Breast epithelium (tissue), 3 donors: ENCODE data around the gene DRC3.

ENCODE experiments used
- CTCF ChIP-seq, 3 donors: fragments of 450-650 bp; IDR thresholded peaks; one replicate each; pipeline ENCODE4 v1.5.1; 2016 to 2017; ENCODE audit warnings: antibody characterized with exemption in 3 of 3, mild to moderate bottlenecking in 3 of 3, moderate library complexity in 3 of 3
- POLR2A ChIP-seq: fragments of 450-650 bp; IDR thresholded peaks from one replicate; pipeline ENCODE4 v1.6.1; 2016; ENCODE audit warnings: antibody characterized with exemption, mild to moderate bottlenecking, moderate library complexity
- POLR2AphosphoS5 ChIP-seq, 3 donors: sonication (generic); formaldehyde crosslinking; IDR thresholded peaks; one replicate each; pipeline ENCODE4 v1.6.1; 2017; ENCODE audit warnings: antibody characterized with exemption in 3 of 3

- TF ChIP-seq CTCF (IDR thresholded peaks at IDR 0.05) (no peak), POLR2AphosphoS5 (IDR thresholded peaks at IDR 0.05) (no peak), POLR2A (no peak)
Observed at GRCh38 chr17:18006495-18007239, 34.0 kb downstream of the DRC3 start.
